ENCODE measurements around the gene MYL7.

MYL7 gene

GRCh38 chr7:44103566-44103922, 37.6 kb downstream of the MYL7 start:
- no peaks in the 10 kb centered on the region for H3K9me3 ChIP-seq (ENCODE audit: insufficient read depth, low read length)
- no peaks in the 10 kb centered on the region for H3K9me2 ChIP-seq (replicated peaks; ENCODE audit: insufficient read depth, low read length)
- no peaks in the 10 kb centered on the region for H3F3A ChIP-seq (ENCODE audit: insufficient read depth)
- no peak overlapping the region for H3K4me3 ChIP-seq (ENCODE audit: insufficient read depth, low read length, poor library complexity, severe bottlenecking)
- TF ChIP-seq CTCF (IDR thresholded peaks at IDR 0.05; ENCODE audit: insufficient read depth, low read length, poor library complexity, severe bottlenecking) (no peak), EZH2phosphoT487 (conservative IDR thresholded peaks at IDR 0.05; ENCODE audit: low read length) (no peak)
- no peak overlapping the region for H3K4me2 ChIP-seq (ENCODE audit: low read depth, low read length, poor library complexity, severe bottlenecking)
- no peaks in the 10 kb centered on the region for H3K27me3 ChIP-seq (ENCODE audit: low read length)
- no peaks in the 10 kb centered on the region for H3K79me2 ChIP-seq (ENCODE audit: insufficient read depth, low read length)
- H4K20me1 ChIP-seq (ENCODE audit: low read depth, low read length) = no peaks in the 10 kb centered on the region
- H3K36me3 ChIP-seq (ENCODE audit: low read length) = no peaks in the 10 kb centered on the region
- no peak overlapping the region for H3K27ac ChIP-seq (ENCODE audit: low read depth, low read length)
- no peak overlapping the region for H2AFZ ChIP-seq (ENCODE audit: low read depth, low read length, severe bottlenecking)
- no peak overlapping the region for H3K9ac ChIP-seq (ENCODE audit: low read length)

- TF ChIP-seq EZH2phosphoT487 (conservative IDR thresholded peaks at IDR 0.05; ENCODE audit: low read length) (no peak), CTCF (IDR thresholded peaks at IDR 0.05; ENCODE audit: insufficient read depth, low read length, poor library complexity, severe bottlenecking) (no peak)
- Histone ChIP-seq H3K9me2 (replicated peaks; ENCODE audit: insufficient read depth, low read length) (no peaks in the 10 kb centered on the region), H3F3A (ENCODE audit: insufficient read depth) (no peaks in the 10 kb centered on the region), H4K20me1 (ENCODE audit: low read depth, low read length) (no peaks in the 10 kb centered on the region), H2AFZ (ENCODE audit: low read depth, low read length, severe bottlenecking) (no peak overlapping the region), H3K36me3 (ENCODE audit: low read length) (no peaks in the 10 kb centered on the region), H3K9me3 (ENCODE audit: insufficient read depth, low read length) (no peaks in the 10 kb centered on the region), H3K4me2 (ENCODE audit: low read depth, low read length, poor library complexity, severe bottlenecking) (no peak overlapping the region), H3K79me2 (ENCODE audit: insufficient read depth, low read length) (no peaks in the 10 kb centered on the region), H3K27ac (ENCODE audit: low read depth, low read length) (no peak overlapping the region), H3K9ac (ENCODE audit: low read length) (no peak overlapping the region), H3K4me3 (ENCODE audit: insufficient read depth, low read length, poor library complexity, severe bottlenecking) (no peak overlapping the region), H3K27me3 (ENCODE audit: low read length) (no peaks in the 10 kb centered on the region)
Observed at GRCh38 chr7:44102846-44103565, 38.1 kb downstream of the MYL7 start.

GRCh38 chr7:44101966-44102845, 38.9 kb downstream of the MYL7 start:
- Histone ChIP-seq H4K20me1 (ENCODE audit: low read depth, low read length) (no peaks in the 10 kb centered on the region), H3K9me3 (ENCODE audit: insufficient read depth, low read length) (no peaks in the 10 kb centered on the region), H3F3A (ENCODE audit: insufficient read depth) (no peaks in the 10 kb centered on the region), H3K4me2 (ENCODE audit: low read depth, low read length, poor library complexity, severe bottlenecking) (no peak overlapping the region), H3K9ac (ENCODE audit: low read length) (no peak overlapping the region), H3K36me3 (ENCODE audit: low read length) (no peaks in the 10 kb centered on the region), H3K79me2 (ENCODE audit: insufficient read depth, low read length) (no peaks in the 10 kb centered on the region), H2AFZ (ENCODE audit: low read depth, low read length, severe bottlenecking) (no peak overlapping the region), H3K27me3 (ENCODE audit: low read length) (no peaks in the 10 kb centered on the region), H3K9me2 (replicated peaks; ENCODE audit: insufficient read depth, low read length) (no peaks in the 10 kb centered on the region), H3K4me3 (ENCODE audit: insufficient read depth, low read length, poor library complexity, severe bottlenecking) (no peak overlapping the region), H3K27ac (ENCODE audit: low read depth, low read length) (no peak overlapping the region)
- TF ChIP-seq EZH2phosphoT487 (conservative IDR thresholded peaks at IDR 0.05; ENCODE audit: low read length) = no peak
- TF ChIP-seq CTCF (IDR thresholded peaks at IDR 0.05; ENCODE audit: insufficient read depth, low read length, poor library complexity, severe bottlenecking) = no peak
